Thymus (tissue), 11 donors: ENCODE measurements around the gene EMSY. TPM values are rescaled to one million over a fixed set of nuclear protein-coding genes. Genes with fewer than 3 reads are reported as not detected.
A peak's percentile ranks its signal among the peaks of the same experiment; 100 is the strongest.
"Not testable (repeated sequence)": the region's sequence is repeated elsewhere in the genome, so short reads cannot be mapped to it uniquely, and the experiment has no call there.

Source experiments
- DNase-seq, 9 donors: peaks; one replicate each; pipeline ENCODE4 v3.0.0-alpha.2; 2013; ENCODE audit warnings: low spot score in 9 of 9, low read depth in 6 of 9, missing footprints in 1 of 9
- H3K27ac ChIP-seq, 2 donors: one replicate each; pipeline ENCODE4 v1.5.1; 2013; ENCODE audit warnings: control low read depth in 1 of 2, low read depth in 1 of 2, low read length in 1 of 2, mild to moderate bottlenecking in 1 of 2, moderate library complexity in 1 of 2
- H3K27me3 ChIP-seq, 2 donors: one replicate each; pipeline ENCODE4 v1.5.1; 2013; ENCODE audit warnings: low read length in 1 of 2; ENCODE audit not compliant: control insufficient read depth in 2 of 2, insufficient read depth in 1 of 2
- H3K36me3 ChIP-seq, 2 donors: one replicate each; pipeline ENCODE4 v1.5.1; 2013; ENCODE audit warnings: low read length in 1 of 2, mild to moderate bottlenecking in 1 of 2, moderate library complexity in 1 of 2; ENCODE audit not compliant: control insufficient read depth in 2 of 2, insufficient read depth in 2 of 2
- H3K4me1 ChIP-seq, 2 donors: one replicate each; pipeline ENCODE4 v1.5.1; 2013; ENCODE audit warnings: low read length in 2 of 2; ENCODE audit not compliant: control insufficient read depth in 2 of 2, insufficient read depth in 2 of 2
- H3K4me3 ChIP-seq, 2 donors: one replicate each; pipeline ENCODE4 v1.5.1; 2013; ENCODE audit warnings: low read length in 2 of 2, control low read depth in 1 of 2, mild to moderate bottlenecking in 1 of 2
- H3K9me3 ChIP-seq, 2 donors: one replicate each; pipeline ENCODE4 v1.5.1; 2013; ENCODE audit warnings: low read length in 1 of 2, mild to moderate bottlenecking in 1 of 2; ENCODE audit not compliant: control insufficient read depth in 2 of 2, insufficient read depth in 1 of 2
- WGBS: extraction: QIAGEN DNeasy Blood & Tissue Kit; methylation state at CpG from one replicate; pipeline ENCODE4 v1.1.7; 2013; 5-methylcytosine and 5-hydroxymethylcytosine counted together
- polyA plus RNA-seq: library from polyadenylated mRNA; stranded (reverse); fragments of 200-250 nt; gene quantifications from one replicate; pipeline ENCODE4 v1.2.3, GENCODE V29; 2013
- total RNA-seq: library from RNA; stranded (reverse); fragments of 120-200 nt; gene quantifications from one replicate; pipeline ENCODE4 v1.2.4, GENCODE V29; 2013
- donor health status: healthy.

The EMSY gene
- total and polyA plus RNA-seq, 2 donors = 9.3 to 11.8 TPM

- Histone ChIP-seq H3K27ac (no peak overlapping the region), H3K4me1 (no peaks in the 10 kb centered on the region), H3K9me3 (no peaks in the 10 kb centered on the region), H3K36me3 (no peaks in the 10 kb centered on the region), H3K27me3 (no peaks in the 10 kb centered on the region), H3K4me3 (no peak overlapping the region)
- WGBS = 95% methylated on average over 5 of the region's 5 CpGs
- DNase-seq = no peak
Measured at GRCh38 chr11:76579752-76580151, 134.9 kb downstream of the EMSY start.

GRCh38 chr11:76582471-76582870 is 137.7 kb downstream of the EMSY start:
- WGBS = 97% methylated on average over 31 of the region's 31 CpGs
- not testable (repeated sequence) for H3K9me3 ChIP-seq, DNase-seq

GRCh38 chr11:76587820-76588454 is 143.1 kb downstream of the EMSY start:
- Histone ChIP-seq H3K9me3 (no peaks in the 10 kb centered on the region), H3K27me3 (no peaks in the 10 kb centered on the region), H3K36me3 (no peaks in the 10 kb centered on the region), H3K4me3 (no peak overlapping the region), H3K27ac (peak overlapping the region in 1 of 2 donors; percentile 55), H3K4me1 (peaks cover 9 to 48% of the 10 kb centered on the region in 2 donors)
- DNase-seq = no peak
- 56% methylated on average over 5 of the region's 5 CpGs for WGBS

More at GRCh38 chr11:76582471-76582870, 137.7 kb downstream of the EMSY start:
- not testable (repeated sequence) for H3K27me3 ChIP-seq, H3K36me3 ChIP-seq, H3K4me1 ChIP-seq, H3K27ac ChIP-seq, H3K4me3 ChIP-seq

- WGBS = 64% methylated on average over 25 of the region's 25 CpGs
Measured at GRCh38 chr11:76588455-76589325, 143.9 kb downstream of the EMSY start.

GRCh38 chr11:76589477-76589876 is 144.7 kb downstream of the EMSY start:
- no peak for DNase-seq
- H3K9me3 ChIP-seq = no peaks in the 10 kb centered on the region
- H3K36me3 ChIP-seq = no peaks in the 10 kb centered on the region
- H3K27ac ChIP-seq = no peak overlapping the region
- peaks cover 11 to 50% of the 10 kb centered on the region in 2 donors for H3K4me1 ChIP-seq
- H3K27me3 ChIP-seq = no peaks in the 10 kb centered on the region
- 98% methylated on average over 10 of the region's 10 CpGs for WGBS
- no peak overlapping the region for H3K4me3 ChIP-seq

More at GRCh38 chr11:76588455-76589325, 143.9 kb downstream of the EMSY start:
- H3K27ac ChIP-seq = peak overlapping the region in 1 of 2 donors; percentile 62
- no peaks in the 10 kb centered on the region for H3K27me3 ChIP-seq
- H3K4me3 ChIP-seq = no peak overlapping the region
- peaks cover 11 to 50% of the 10 kb centered on the region in 2 donors for H3K4me1 ChIP-seq
- H3K9me3 ChIP-seq = no peaks in the 10 kb centered on the region
- H3K36me3 ChIP-seq = no peaks in the 10 kb centered on the region
- DNase-seq = peak in 1 of 9 donors; percentile 38

GRCh38 chr11:76589964-76590950 is 145.4 kb downstream of the EMSY start:
- DNase-seq = no peak
- H3K27ac ChIP-seq = no peak overlapping the region
- no peaks in the 10 kb centered on the region for H3K36me3 ChIP-seq
- no peaks in the 10 kb centered on the region for H3K27me3 ChIP-seq
- no peaks in the 10 kb centered on the region for H3K9me3 ChIP-seq
- no peak overlapping the region for H3K4me3 ChIP-seq
- 90% methylated on average over 9 of the region's 9 CpGs for WGBS
- peaks cover 11 to 50% of the 10 kb centered on the region in 2 donors for H3K4me1 ChIP-seq

GRCh38 chr11:76591416-76591815 is 146.6 kb downstream of the EMSY start:
- 96% methylated on average over 8 of the region's 8 CpGs for WGBS
- H3K9me3 ChIP-seq = no peaks in the 10 kb centered on the region
- no peaks in the 10 kb centered on the region for H3K36me3 ChIP-seq
- DNase-seq = no peak
- no peaks in the 10 kb centered on the region for H3K27me3 ChIP-seq
- peaks cover 11 to 50% of the 10 kb centered on the region in 2 donors for H3K4me1 ChIP-seq
- H3K27ac ChIP-seq = no peak overlapping the region
- no peak overlapping the region for H3K4me3 ChIP-seq

- DNase-seq = peak; percentile 22 to 74 (median 35)
- H3K27ac ChIP-seq = no peak overlapping the region
- 49% methylated on average over 17 of the region's 17 CpGs for WGBS
- H3K9me3 ChIP-seq = no peaks in the 10 kb centered on the region
- H3K4me3 ChIP-seq = no peak overlapping the region
- H3K27me3 ChIP-seq = no peaks in the 10 kb centered on the region
- no peaks in the 10 kb centered on the region for H3K36me3 ChIP-seq
- peaks cover 11 to 50% of the 10 kb centered on the region in 2 donors for H3K4me1 ChIP-seq
Measured at GRCh38 chr11:76592025-76592914, 147.5 kb downstream of the EMSY start.
